ENCODE data around the gene TEX11. TPM values are rescaled to one million over a fixed set of nuclear protein-coding genes. Genes with fewer than 3 reads are reported as not detected.
"Not testable (repeated sequence)": the region's sequence is repeated elsewhere in the genome, so short reads cannot be mapped to it uniquely, and the experiment has no call there.

TEX11 gene
- total RNA-seq, 3 donors from 2014 or later: not detected

DNA sequence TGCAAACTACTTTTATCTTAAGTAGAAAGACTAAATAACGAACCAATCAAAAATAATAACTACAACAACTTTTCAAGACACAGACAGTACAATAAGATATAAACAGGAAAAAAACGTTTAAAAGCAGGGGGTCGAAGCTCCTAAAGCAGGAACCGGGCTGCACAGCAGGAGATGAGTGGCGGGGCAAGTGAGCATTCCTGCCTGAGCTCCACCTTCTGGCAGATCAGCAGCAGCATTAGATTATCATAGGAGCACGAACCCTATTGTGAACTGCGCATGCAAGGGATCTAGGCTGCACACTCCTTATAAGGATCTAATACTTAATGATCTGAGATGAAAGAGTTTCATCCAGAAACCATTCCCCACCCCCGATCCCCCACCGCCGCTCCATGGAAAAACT lies 146.2 kb downstream of the TEX11 start:
- Histone ChIP-seq H3K27ac (no peak overlapping the region), H3K9me3 (peaks cover 0 to 9% of the 10 kb centered on the region in 2 donors), H3K36me3 (no peaks in the 10 kb centered on the region), H3K27me3 (no peaks in the 10 kb centered on the region), H3K4me1 (no peaks in the 10 kb centered on the region), H3K4me3 (no peak overlapping the region)
- intact Hi-C loops (cut with DNase I; ENCODE audit: low total_unique reads): no loop called here
- DNase-seq (ENCODE audit: low spot score in 2 of 2): no peak
- TF ChIP-seq, protein P1, sequence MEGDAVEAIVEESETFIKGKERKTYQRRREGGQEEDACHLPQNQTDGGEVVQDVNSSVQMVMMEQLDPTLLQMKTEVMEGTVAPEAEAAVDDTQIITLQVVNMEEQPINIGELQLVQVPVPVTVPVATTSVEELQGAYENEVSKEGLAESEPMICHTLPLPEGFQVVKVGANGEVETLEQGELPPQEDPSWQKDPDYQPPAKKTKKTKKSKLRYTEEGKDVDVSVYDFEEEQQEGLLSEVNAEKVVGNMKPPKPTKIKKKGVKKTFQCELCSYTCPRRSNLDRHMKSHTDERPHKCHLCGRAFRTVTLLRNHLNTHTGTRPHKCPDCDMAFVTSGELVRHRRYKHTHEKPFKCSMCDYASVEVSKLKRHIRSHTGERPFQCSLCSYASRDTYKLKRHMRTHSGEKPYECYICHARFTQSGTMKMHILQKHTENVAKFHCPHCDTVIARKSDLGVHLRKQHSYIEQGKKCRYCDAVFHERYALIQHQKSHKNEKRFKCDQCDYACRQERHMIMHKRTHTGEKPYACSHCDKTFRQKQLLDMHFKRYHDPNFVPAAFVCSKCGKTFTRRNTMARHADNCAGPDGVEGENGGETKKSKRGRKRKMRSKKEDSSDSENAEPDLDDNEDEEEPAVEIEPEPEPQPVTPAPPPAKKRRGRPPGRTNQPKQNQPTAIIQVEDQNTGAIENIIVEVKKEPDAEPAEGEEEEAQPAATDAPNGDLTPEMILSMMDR (IDR thresholded peaks at IDR 0.05): no peak
- TF ChIP-seq POLR2AphosphoS5 (IDR thresholded peaks at IDR 0.05) (no peak), POLR2A (IDR thresholded peaks at IDR 0.05) (no peak)

DNA sequence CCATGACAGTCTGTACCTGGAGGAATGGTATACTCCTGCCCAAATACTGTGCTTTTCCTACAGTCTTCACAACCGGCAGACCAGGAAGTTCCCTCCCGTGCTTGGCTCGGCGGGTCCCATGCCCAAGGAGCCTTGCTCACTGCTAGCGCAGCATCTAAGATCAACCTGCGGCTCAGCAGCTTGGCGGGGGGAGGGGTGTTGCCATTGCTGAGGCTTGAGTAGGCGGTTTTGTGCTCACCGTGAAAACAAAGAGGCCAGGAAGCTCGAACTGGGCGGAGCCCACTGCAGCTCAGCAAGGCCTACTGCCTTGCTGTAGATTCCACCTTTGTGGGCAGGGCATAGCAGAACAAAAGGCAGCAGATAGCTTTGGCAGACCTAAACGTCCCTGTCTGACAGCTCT lies 152.7 kb downstream of the TEX11 start:
- H3K4me3 ChIP-seq: no peak overlapping the region
- peaks cover 0 to 28% of the 10 kb centered on the region in 2 donors for H3K27me3 ChIP-seq
- H3K36me3 ChIP-seq: no peaks in the 10 kb centered on the region
- intact Hi-C loops (cut with DNase I; ENCODE audit: low total_unique reads): no loop called here
- no peak for DNase-seq (ENCODE audit: low spot score in 2 of 2)
- H3K27ac ChIP-seq: no peak overlapping the region
- peaks cover 0 to 8% of the 10 kb centered on the region in 2 donors for H3K9me3 ChIP-seq
- no peaks in the 10 kb centered on the region for H3K4me1 ChIP-seq
- TF ChIP-seq POLR2A (IDR thresholded peaks at IDR 0.05): no peak
- TF ChIP-seq POLR2AphosphoS5 (IDR thresholded peaks at IDR 0.05): no peak
- TF ChIP-seq, protein P1 (IDR thresholded peaks at IDR 0.05): no peak

DNA sequence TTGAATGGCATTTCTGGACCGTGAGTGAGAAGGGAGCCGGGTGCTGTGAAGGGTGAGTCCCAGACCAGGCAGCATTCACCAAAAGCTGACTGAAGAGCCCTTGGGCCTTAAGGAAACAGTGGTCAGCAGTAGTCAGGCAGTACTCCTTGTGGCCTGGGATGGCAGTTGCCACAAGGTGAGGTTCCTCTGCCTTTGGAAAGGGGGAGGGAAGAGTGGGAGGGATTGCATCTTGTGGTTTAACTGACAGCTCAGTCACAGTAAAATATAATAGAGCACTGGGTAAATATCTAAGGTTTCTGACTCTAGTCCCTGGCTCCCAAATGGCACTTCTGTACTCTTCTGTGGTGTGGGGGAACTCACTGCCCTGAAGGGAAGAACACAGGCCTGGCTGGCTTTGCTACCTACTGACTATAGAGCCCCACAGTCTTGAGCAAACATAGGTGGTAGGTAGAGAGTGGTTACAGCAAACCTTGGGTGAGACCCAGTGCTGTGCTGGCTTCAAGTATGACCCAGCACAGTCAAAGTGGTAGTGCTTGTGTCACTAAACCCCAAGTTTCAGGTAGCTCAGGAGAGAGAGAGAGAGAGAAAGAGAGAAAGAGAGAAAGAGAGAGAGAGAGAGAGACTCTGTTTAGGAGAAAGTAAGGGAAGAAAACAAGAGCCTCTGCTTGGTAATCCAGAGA lies 154.2 kb downstream of the TEX11 start:
- Histone ChIP-seq H3K4me3 (no peak overlapping the region), H3K9me3 (no peaks in the 10 kb centered on the region), H3K27me3 (peaks cover 0 to 28% of the 10 kb centered on the region in 2 donors), H3K4me1 (no peaks in the 10 kb centered on the region), H3K36me3 (no peaks in the 10 kb centered on the region), H3K27ac (no peak overlapping the region)
- DNase-seq (ENCODE audit: low spot score in 2 of 2): no peak
- no peak for TF ChIP-seq POLR2AphosphoS5 (IDR thresholded peaks at IDR 0.05)
- no peak for TF ChIP-seq POLR2A (IDR thresholded peaks at IDR 0.05)
- TF ChIP-seq, protein P1 (IDR thresholded peaks at IDR 0.05): no peak
- intact Hi-C loops (cut with DNase I; ENCODE audit: low total_unique reads): no loop called here

DNA sequence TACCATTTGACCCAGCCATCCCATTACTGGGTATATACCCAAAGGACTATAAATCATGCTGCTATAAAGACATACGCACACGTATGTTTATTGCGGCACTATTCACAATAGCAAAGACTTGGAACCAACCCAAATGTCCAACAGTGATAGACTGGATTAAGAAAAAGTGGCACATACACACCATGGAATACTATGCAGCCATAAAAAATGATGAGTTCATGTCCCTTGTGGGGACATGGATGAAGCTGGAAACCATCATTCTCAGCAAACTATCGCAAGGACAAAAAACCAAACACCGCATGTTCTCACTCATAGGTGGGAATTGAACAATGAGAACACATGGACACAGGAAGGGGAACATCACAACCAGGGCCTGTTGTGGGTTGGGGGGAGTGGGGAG lies 174.7 kb downstream of the TEX11 start:
- H3K4me3 ChIP-seq; H3K27ac ChIP-seq; H3K36me3 ChIP-seq; intact Hi-C loops (cut with DNase I; ENCODE audit: low total_unique reads); H3K27me3 ChIP-seq; H3K9me3 ChIP-seq; H3K4me1 ChIP-seq; DNase-seq (ENCODE audit: low spot score in 2 of 2): not testable (repeated sequence)

DNA sequence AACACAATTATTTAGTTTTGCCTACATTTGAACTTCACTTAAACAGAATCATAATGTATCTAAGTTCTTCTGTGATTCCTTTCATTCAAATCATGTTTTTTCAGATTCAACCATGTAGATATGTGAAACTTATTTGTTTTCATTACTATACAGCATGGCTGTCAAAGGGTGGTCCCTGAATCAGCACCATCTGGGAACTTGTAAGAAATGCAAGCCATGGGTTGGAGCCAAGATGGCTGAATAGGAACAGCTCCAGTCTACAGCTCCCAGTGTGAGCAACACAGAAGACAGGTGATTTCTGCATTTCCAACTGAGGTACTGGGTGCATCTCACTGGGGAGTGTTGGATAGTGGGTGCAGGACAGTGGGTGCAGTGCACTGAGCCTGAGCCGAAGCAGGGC lies 180.6 kb downstream of the TEX11 start:
- peaks cover 0 to 15% of the 10 kb centered on the region in 2 donors for H3K27me3 ChIP-seq
- not testable (repeated sequence) for H3K9me3 ChIP-seq

DNA sequence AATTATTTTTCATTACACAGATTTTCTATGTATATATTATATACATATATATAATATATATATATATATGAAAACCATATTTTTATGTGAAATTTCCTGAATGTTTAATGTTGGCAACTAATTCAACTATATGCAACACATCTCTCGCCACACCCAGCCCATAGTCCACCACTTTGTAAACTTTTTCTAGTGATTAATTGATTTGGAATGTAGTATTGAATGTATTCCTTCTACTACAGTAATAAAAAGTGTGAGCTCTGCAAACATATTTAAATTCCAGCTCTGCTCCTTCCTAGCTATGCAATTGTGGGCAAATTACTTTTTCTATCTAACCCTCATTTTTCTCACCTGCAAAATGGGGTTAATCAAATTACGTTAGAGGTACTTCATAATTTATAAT lies 187.8 kb downstream of the TEX11 start:
- no peak for DNase-seq (ENCODE audit: low spot score in 2 of 2)
- H3K27me3 ChIP-seq: peaks cover 0 to 12% of the 10 kb centered on the region in 2 donors
- TF ChIP-seq, protein P1 (IDR thresholded peaks at IDR 0.05): no peak
- TF ChIP-seq POLR2A (IDR thresholded peaks at IDR 0.05) (no peak), POLR2AphosphoS5 (IDR thresholded peaks at IDR 0.05) (no peak)
- H3K27ac ChIP-seq: no peak overlapping the region
- H3K4me3 ChIP-seq: no peak overlapping the region
- H3K36me3 ChIP-seq: no peaks in the 10 kb centered on the region
- H3K4me1 ChIP-seq: no peaks in the 10 kb centered on the region
- intact Hi-C loops (cut with DNase I; ENCODE audit: low total_unique reads): no loop called here
- no peaks in the 10 kb centered on the region for H3K9me3 ChIP-seq

More for the DNA sequence above, 180.6 kb downstream of the TEX11 start:
- H3K36me3 ChIP-seq; H3K27ac ChIP-seq; intact Hi-C loops (cut with DNase I; ENCODE audit: low total_unique reads); H3K4me3 ChIP-seq; H3K4me1 ChIP-seq; DNase-seq (ENCODE audit: low spot score in 2 of 2): not testable (repeated sequence)

DNA sequence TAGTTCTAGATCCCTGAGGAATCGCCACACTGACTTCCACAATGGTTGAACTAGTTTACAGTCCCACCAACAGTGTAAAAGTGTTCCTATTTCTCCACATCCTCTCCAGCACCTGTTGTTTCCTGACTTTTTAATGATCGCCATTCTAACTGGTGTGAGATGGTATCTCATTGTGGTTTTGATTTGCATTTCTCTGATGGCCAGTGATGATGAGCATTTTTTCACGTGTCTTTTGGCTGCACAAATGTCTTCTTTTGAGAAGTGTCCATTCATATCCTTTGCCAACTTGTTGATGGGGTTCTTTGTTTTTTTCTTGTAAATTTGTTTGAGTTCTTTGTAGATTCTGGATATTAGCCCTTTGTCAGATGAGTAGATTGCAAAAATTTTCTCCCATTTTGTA lies 197.2 kb downstream of the TEX11 start:
- H3K4me3 ChIP-seq; H3K4me1 ChIP-seq; H3K27me3 ChIP-seq; H3K27ac ChIP-seq; H3K36me3 ChIP-seq; DNase-seq (ENCODE audit: low spot score in 2 of 2); intact Hi-C loops (cut with DNase I; ENCODE audit: low total_unique reads): not testable (repeated sequence)
- peaks cover 0 to 21% of the 10 kb centered on the region in 2 donors for H3K9me3 ChIP-seq
